ENCODE measurements around the gene RAB9A.
"Not testable (repeated sequence)": the region's sequence is repeated elsewhere in the genome, so short reads cannot be mapped to it uniquely, and the experiment has no call there.

Gene RAB9A

DNA sequence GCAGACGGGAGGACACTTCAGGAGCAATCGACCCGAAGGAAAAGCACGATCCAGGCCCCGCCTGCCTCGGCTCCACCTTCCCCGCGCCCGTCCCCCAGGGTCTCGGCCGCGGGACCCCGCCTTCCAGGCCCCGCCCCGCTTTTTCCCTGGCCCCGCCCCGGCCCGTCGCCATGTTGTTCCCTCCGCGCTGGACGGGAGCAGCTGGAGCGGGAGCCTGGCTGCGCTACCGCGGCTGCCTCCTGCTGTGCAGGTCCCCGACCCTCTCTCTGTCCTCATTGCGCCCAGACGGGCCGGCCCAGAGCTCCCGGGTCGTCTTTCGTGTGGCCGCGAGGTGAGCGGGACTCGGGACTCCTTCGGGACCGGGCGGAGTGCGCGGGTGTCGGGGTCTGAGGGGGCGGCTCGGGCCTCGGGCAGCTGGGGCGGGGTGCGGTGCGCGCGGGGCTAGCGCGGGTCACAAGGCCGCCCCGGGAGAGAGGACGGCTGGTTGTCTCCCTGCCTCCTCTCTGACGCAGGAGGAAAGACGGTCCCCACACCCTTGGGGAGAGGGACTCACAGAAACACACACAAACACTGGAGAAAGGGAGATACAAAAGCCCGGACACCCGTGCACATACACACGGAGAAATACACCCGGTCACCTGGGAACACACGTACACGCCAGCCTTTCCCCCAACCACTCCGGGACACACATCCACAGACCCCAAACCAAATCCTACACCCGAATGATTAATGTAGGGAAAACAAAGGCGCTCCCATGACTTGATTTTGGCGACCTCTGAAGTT lies at the start of gene RAB9A:
Gene RAB9A (plus strand): TSS at position 171 of the 783 bp plus-strand sequence. CDS start 19,619 bp downstream, outside the sequence.
- peak; percentile 88 for DNase-seq

GRCh38 chrX:13641684-13642083 lies 47.2 kb upstream of the RAB9A start:
- DNase-seq, result not testable (repeated sequence)

- no peak for DNase-seq
These were observed 43.3 kb upstream of the RAB9A start for GRCh38 chrX:13645464-13646153.

- peak; percentile 52 for DNase-seq
These were observed 42.8 kb upstream of the RAB9A start for GRCh38 chrX:13646154-13646549.

- DNase-seq, result peak; percentile 80
These were observed 41.2 kb upstream of the RAB9A start for GRCh38 chrX:13647709-13648212.

- not testable (repeated sequence) for DNase-seq
These were observed 40.6 kb upstream of the RAB9A start for GRCh38 chrX:13648336-13648735.

- no peak for DNase-seq
These were observed 39.1 kb upstream of the RAB9A start for GRCh38 chrX:13649838-13650237.

GRCh38 chrX:13650318-13650717 lies 38.6 kb upstream of the RAB9A start:
- DNase-seq, result no peak

DNA sequence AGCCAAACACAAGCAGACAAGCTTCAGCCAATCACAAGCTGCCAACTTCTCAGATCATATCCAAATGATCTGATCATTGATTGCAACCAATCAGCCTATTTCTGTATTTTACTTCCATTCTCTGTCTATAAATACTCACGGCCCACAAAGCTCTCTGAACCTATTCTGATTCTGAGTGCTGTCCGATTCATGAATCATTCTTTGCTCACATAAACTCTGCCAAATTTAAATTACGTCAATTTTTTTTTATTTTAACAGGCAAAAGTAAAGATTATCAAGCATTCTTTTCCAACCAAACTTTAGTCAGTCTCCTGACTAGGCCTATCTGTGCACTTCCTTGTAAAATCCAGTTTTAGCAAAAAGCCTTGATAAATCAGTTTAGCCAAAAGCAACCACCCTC lies 37.8 kb upstream of the RAB9A start:
- no peak for DNase-seq

DNA sequence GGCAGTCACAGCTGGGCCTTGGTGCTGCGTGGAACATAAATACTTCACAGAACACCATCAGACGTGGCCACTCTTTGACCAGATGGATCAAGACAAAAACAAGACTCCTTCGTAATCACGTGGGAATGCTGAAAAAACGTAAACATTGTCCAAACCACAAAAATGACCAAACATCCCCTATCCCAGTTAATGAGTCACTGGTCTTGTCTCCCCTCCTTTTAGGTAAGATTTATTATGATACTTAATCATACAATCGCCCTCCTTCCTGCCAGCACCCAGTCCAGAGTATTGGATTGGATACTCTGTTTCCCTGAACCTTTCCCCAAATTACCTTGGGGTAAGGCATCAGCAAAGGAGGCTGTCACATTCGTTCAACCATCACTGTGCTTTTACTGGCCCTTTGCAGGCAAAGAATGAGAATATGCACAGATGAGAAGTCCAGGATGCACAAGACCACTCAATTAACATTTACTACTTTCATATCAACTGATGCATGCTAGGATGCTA lies 36.6 kb upstream of the RAB9A start:
- no peak for DNase-seq

DNA sequence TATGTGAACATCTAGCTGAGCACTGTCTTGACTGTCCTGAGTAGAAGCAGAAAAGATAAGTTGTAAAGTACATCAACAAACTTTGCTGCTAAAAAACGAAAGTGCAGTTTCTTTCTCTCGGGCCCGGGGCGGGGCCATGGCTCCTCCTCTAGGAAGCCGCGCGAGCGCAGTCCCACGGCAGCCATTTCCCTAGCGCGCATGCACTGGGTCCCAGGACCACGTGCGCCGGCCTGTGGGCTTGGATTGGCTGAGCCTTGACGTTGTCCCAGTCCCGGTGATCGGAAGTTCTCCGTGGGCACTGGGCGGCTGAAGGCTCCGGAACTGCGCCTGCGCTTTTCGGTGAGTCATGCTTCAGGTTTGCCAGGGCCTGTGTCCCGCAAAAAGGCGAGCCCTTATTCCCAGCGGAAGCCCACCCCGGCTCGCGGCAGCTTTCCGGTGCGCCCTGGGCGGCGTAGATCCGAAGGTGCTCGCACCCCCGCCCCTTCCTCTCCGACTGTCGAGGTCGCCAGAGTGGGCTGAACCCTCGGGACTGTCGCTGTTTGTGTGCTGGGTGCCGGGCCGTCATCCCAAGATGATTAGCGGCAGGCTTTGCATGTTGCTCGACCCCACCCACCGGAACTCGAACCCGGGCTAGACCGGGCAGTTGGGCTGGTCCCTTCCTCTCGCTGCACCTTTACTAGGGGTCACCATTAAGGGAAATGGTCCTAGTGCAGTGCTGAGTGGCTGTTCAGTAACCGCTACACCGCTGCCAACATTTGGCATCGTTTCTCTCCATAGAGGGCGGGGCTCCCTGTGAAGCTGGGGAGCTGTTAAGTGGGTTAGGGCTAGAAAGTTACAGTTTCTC lies 35.9 kb upstream of the RAB9A start, which contains the start of gene TCEANC:
Gene TCEANC (plus strand): TSS at position 292 of the 844 bp plus-strand sequence. CDS start 9,368 bp downstream, outside the sequence.
- peak; percentile 98 for DNase-seq

DNA sequence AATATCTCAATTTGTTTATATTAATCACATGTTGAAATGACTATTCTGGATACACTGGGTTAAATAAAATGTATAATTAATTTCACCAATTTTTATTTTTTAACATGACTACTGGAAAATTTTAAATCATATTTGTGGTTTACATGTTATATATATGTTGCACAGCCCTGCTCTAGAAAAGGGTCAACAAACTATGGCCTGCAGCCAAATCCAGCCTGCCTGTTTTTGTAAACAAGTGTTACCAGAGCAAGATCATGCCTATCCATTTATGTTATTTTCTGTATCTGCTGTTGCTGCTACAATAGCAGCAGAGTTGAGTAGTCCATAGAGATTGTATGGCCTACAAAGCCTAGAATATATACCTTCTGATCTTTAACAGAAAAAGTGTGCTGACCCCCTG lies 34.8 kb upstream of the RAB9A start:
- no peak for DNase-seq

DNA sequence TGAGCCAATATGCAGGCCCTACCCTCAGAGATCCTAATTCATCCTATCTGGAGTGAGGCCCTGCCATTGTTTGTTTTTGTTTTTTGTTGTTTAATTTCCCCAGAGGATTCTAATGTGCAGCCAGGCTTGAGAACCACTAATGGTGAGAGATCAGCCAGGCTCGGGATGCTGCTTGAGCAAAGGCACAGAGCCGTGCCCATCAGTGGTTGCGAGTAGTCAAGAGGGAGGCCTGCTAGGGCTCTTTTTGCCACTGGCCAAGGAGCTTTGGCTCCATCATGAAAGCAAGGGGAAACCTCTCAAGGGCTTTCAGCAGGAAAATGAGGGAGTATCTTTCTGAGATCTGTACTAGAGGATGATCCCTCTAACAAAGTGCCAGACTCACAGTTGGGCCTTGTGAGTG lies 33.3 kb upstream of the RAB9A start:
- DNase-seq, result no peak

DNA sequence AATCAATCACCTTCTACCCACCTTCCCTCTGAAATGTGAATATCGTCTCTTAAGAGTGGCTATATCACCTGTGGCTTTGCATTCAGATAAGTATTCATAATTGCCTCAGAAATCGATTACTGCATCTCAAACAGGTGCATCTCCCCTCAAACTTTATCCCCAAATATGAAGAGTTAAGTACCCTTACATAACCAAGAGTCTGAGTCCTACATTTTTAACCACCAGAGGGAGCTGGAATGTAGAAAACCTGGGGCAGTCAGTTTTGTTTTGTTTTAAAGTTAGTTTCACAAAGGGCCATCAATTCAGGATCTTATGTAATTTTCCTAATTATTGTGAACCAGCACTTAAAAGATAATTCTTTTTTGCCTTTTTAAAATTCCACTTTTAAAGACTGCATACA lies 30.3 kb upstream of the RAB9A start:
- peak; percentile 61 for DNase-seq

GRCh38 chrX:13659063-13659462 lies 29.9 kb upstream of the RAB9A start:
- no peak for DNase-seq

DNA sequence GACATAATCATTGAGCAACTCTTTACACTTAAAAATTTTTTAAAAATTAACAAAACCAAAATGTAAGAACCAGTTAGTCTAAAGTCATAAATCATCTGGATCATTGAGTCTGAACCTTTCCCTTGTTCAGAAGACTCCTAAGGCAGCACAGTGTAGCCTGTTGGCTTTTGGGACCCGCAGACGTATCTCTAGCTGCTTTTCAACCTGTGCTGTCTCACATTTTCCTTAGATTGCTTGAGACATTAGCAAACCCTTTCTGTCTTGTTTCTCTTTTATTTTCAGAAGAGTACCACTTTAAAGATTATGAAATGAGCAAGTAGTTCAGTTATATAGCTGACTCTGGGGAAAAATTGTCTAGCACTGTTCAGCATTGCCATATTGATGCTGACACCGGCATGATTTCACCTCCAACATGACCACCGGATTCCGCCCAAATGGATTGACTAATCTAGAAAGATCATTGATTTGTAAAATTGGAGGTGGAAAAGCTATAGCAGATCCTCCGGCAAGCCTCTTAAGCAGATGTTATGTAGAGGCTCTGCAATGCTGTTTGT lies 27.1 kb upstream of the RAB9A start:
- DNase-seq, result peak; percentile 24

DNA sequence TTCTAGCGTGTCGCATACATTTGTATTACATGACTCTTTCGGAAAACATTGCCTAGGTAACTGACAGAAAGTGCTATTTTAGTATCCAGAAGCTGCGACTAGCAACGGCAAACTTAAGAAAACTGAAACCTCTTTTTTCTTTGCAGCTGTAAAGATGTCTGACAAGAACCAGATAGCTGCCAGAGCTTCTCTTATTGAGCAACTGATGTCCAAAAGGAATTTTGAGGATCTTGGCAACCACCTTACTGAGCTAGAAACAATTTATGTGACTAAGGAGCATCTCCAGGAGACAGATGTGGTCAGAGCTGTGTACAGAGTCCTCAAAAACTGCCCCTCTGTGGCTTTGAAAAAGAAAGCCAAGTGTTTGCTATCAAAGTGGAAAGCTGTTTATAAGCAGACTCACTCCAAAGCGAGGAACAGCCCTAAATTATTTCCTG lies 26.6 kb upstream of the RAB9A start:
- no peak for DNase-seq

DNA sequence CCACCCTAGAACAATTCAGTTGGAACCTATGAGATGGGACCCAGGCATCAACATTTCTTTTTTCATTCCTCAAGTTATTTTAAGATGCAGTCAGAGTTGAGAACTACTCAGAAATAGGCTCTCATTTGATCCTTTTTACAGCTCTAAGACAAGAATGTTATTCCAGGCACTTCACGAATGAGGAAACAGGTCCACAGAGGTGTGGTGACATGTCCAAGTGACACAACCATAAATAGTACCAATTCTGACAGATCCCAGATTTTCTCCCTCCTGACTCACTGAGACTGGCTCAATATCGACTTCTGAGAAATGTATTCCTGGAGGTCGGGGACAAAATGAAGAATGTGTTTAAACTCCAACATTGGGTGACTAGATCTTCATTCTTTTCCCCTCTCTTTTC lies 24.9 kb upstream of the RAB9A start:
- DNase-seq, result no peak

DNA sequence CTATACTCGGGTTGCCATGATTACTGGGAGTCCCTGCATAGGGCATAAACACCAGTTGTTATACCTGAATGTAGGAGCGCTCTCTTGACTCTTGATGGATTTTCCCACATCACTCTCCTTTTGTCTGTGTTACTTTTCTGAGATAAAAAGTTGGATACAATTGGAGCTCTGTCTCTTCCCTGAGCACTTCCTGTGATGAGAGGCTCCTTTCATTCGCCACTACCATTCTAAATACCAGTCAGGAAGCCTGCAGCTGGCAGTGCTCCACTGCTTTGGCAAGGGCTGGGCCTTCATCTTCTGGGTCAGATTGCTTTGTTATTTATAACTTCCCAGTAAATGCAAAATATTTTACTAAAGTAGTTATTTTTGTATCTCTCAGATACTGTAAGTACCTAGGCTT lies 22.1 kb upstream of the RAB9A start:
- no peak for DNase-seq

- DNase-seq, result no peak
These were observed 21.0 kb upstream of the RAB9A start for GRCh38 chrX:13667919-13668318.

- peak; percentile 65 for DNase-seq
These were observed 19.6 kb upstream of the RAB9A start for GRCh38 chrX:13669246-13669737.

DNA sequence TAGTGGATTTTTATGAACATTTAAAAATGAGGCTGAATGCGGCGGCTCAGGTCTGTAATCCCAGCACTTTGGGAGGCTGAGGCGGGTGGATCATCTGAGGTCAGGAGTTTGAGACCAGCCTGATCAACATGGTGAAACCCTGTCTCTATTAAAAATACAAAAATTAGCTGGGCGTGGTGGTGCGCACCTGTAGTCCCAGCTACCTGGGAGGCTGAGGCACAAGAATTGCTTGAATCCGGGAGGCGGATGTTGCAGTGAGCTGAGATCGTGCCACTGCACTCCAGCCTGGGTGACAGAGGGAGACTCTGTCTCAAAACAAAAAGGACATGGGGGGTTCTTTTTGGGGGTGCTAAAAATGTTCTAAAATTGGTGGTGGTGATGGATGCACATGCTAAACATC lies 19.2 kb upstream of the RAB9A start:
- DNase-seq, result not testable (repeated sequence)
